HG02763 (cell line): ENCODE results near the gene FJX1.

ENCODE experiments used
- ATAC-seq: cut with Tn5 transposase; IDR thresholded peaks from one replicate; pipeline ENCODE4 v1.9.1; 2021; ENCODE audit warnings: mild to moderate bottlenecking, moderate library complexity; ENCODE audit not compliant: unreplicated experiment

FJX1 gene

GRCh38 chr11:35617687-35618496, at the start of gene FJX1:
FJX1 (plus strand) TSS chr11:35618460; CDS start chr11:35618637, 177 bp downstream.
- ATAC-seq = peak; percentile 35

- no peak for ATAC-seq
Measured at GRCh38 chr11:35571696-35572095, 46.6 kb upstream of the FJX1 start.

GRCh38 chr11:35579557-35580396, 38.5 kb upstream of the FJX1 start:
- ATAC-seq = no peak

- ATAC-seq = no peak
Measured at GRCh38 chr11:35580397-35580781, 37.9 kb upstream of the FJX1 start.

- ATAC-seq = no peak
Measured at GRCh38 chr11:35582033-35582432, 36.2 kb upstream of the FJX1 start.

- ATAC-seq = no peak
Measured at GRCh38 chr11:35583126-35583525, 35.1 kb upstream of the FJX1 start.

GRCh38 chr11:35583843-35584242, 34.4 kb upstream of the FJX1 start:
- ATAC-seq = no peak

GRCh38 chr11:35584321-35584720, 33.9 kb upstream of the FJX1 start:
- ATAC-seq = no peak

- ATAC-seq = no peak
Measured at GRCh38 chr11:35585416-35585815, 32.8 kb upstream of the FJX1 start.

GRCh38 chr11:35586222-35586621, 32.0 kb upstream of the FJX1 start:
- no peak for ATAC-seq

GRCh38 chr11:35587972-35588371, 30.3 kb upstream of the FJX1 start:
- no peak for ATAC-seq

GRCh38 chr11:35588627-35589026, 29.6 kb upstream of the FJX1 start:
- ATAC-seq = no peak

- ATAC-seq = no peak
Measured at GRCh38 chr11:35589281-35589680, 29.0 kb upstream of the FJX1 start.

- ATAC-seq = no peak
Measured at GRCh38 chr11:35590412-35590811, 27.8 kb upstream of the FJX1 start.

- no peak for ATAC-seq
Measured at GRCh38 chr11:35593143-35593542, 25.1 kb upstream of the FJX1 start.

GRCh38 chr11:35594680-35595079, 23.6 kb upstream of the FJX1 start:
- ATAC-seq = no peak

GRCh38 chr11:35598254-35599125, 19.8 kb upstream of the FJX1 start:
- ATAC-seq = peak; percentile 68

- ATAC-seq = no peak
Measured at GRCh38 chr11:35600331-35600838, 17.9 kb upstream of the FJX1 start.

- ATAC-seq = no peak
Measured at GRCh38 chr11:35602160-35602793, 16.0 kb upstream of the FJX1 start.

- no peak for ATAC-seq
Measured at GRCh38 chr11:35602979-35603378, 15.3 kb upstream of the FJX1 start.
